Hepatocyte (in vitro differentiated cells): Measurements from ENCODE around the gene NDUFAF4. TPM values are rescaled to one million over a fixed set of nuclear protein-coding genes. Genes with fewer than 3 reads are reported as not detected.

Experiments
- DNase-seq: peaks from one replicate; pipeline ENCODE4 v3.0.0-alpha.2; 2016; ENCODE audit warnings: low spot score
- H2AFZ ChIP-seq: fragments of 200-600 bp; sonication (generic); 2 replicates; pipeline ENCODE4 v1.6.0; 2016; ENCODE audit warnings: antibody characterized with exemption, mild to moderate bottlenecking
- H3K27ac ChIP-seq: fragments of 200-600 bp; sonication (generic); 2 replicates; pipeline ENCODE4 v1.5.1; 2016; ENCODE audit warnings: mild to moderate bottlenecking
- H3K27me3 ChIP-seq: fragments of 200-600 bp; sonication (generic); 2 replicates; pipeline ENCODE4 v1.6.1; 2016
- H3K36me3 ChIP-seq: fragments of 200-600 bp; sonication (generic); replicated peaks from 2 replicates; pipeline ENCODE4 v1.5.1; 2016; ENCODE audit warnings: low read depth; ENCODE audit not compliant: insufficient read depth
- H3K4me1 ChIP-seq: fragments of 200-600 bp; sonication (generic); 2 replicates; pipeline ENCODE4 v1.5.1; 2016; ENCODE audit warnings: mild to moderate bottlenecking, moderate library complexity; ENCODE audit not compliant: insufficient read depth
- H3K4me2 ChIP-seq: fragments of 200-600 bp; sonication (generic); 2 replicates; pipeline ENCODE4 v1.6.0; 2016
- H3K4me3 ChIP-seq: fragments of 200-600 bp; sonication (generic); 2 replicates; pipeline ENCODE4 v1.5.1; 2016; ENCODE audit warnings: mild to moderate bottlenecking
- H3K79me2 ChIP-seq: fragments of 200-600 bp; sonication (generic); 2 replicates; pipeline ENCODE4 v1.6.0; 2017; ENCODE audit warnings: mild to moderate bottlenecking
- H3K9me2 ChIP-seq: fragments of 200-600 bp; sonication (generic); replicated peaks from 2 replicates; pipeline ENCODE4 v1.6.0; 2017; ENCODE audit warnings: mild to moderate bottlenecking; ENCODE audit not compliant: insufficient read depth
- H3K9me3 ChIP-seq: fragments of 200-600 bp; sonication (generic); 2 replicates; pipeline ENCODE4 v1.5.1; 2016; ENCODE audit warnings: low read depth, mild to moderate bottlenecking
- H4K20me1 ChIP-seq: fragments of 200-600 bp; sonication (generic); 2 replicates; pipeline ENCODE4 v1.6.0; 2016; ENCODE audit warnings: mild to moderate bottlenecking; ENCODE audit not compliant: insufficient read depth, poor library complexity, severe bottlenecking
- CTCF ChIP-seq: fragments of 200-600 bp; sonication (generic); IDR thresholded peaks from 2 replicates; pipeline ENCODE4 v1.5.1; 2016; ENCODE audit warnings: antibody characterized with exemption, mild to moderate bottlenecking; ENCODE audit not compliant: poor library complexity
- EZH2 ChIP-seq: fragments of 200-600 bp; sonication (generic); IDR thresholded peaks from 2 replicates; pipeline ENCODE4 v1.6.1; 2016; ENCODE audit warnings: antibody characterized with exemption, mild to moderate bottlenecking, borderline replicate concordance
- EZH2phosphoT487 ChIP-seq: fragments of 200-600 bp; sonication (generic); IDR thresholded peaks from one replicate; pipeline ENCODE4 v1.6.1; 2018; ENCODE audit warnings: antibody characterized with exemption, mild to moderate bottlenecking, low read depth, moderate library complexity; ENCODE audit not compliant: unreplicated experiment, severe bottlenecking
- WGBS: methylation state at CpG from one replicate; pipeline ENCODE4 v1.1.6; 2016; ENCODE audit warnings: low lambda C conversion rate; ENCODE audit errors: missing lambda C conversion rate; 5-methylcytosine and 5-hydroxymethylcytosine counted together
- polyA plus RNA-seq: library from polyadenylated mRNA; unstranded; fragments of >200 nt; fragmentation: Nextera tagmentation; extraction: Ambion mirVana; gene quantifications from 2 replicates; pipeline ENCODE4 v1.2.1, GENCODE V29; 2016
- total RNA-seq: library from RNA; depleted of rRNA; stranded (reverse); fragments of >200 nt; gene quantifications from 2 replicates; pipeline ENCODE4 v1.2.3, GENCODE V29; 2014

The NDUFAF4 gene
- total and polyA plus RNA-seq, 2 experiments from 2014 or later = 39.1 to 62.4 TPM

DNA sequence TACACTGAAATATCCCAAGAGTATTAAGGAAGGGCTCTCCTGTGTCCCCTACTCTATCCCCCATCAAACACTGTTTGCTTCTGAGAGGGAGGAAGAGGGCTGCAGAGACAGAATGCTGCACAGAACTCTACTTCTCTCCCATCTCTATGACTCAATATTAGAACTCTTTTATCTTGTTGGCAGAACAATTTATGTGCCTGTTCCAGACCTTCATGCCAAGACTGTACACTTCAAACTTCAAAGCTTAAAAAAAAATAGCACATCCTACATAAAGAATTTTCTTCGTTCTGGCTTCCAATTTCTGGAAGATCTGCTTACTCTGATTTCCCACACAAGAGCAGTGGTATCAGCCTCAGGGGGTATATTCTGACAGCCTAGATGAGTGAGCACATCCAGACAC, 40.8 kb downstream of the NDUFAF4 start:
- Histone ChIP-seq H3K4me2 (no peak overlapping the region), H3K9me3 (no peaks in the 10 kb centered on the region), H2AFZ (no peak overlapping the region), H3K36me3 (no peaks in the 10 kb centered on the region), H3K79me2 (no peaks in the 10 kb centered on the region), H4K20me1 (no peaks in the 10 kb centered on the region), H3K4me1 (peaks cover 5% of the 10 kb centered on the region), H3K9me2 (no peaks in the 10 kb centered on the region), H3K4me3 (no peak overlapping the region), H3K27me3 (no peaks in the 10 kb centered on the region), H3K27ac (no peak overlapping the region)
- DNase-seq = no peak
- TF ChIP-seq EZH2phosphoT487 (no peak), EZH2 (no peak), CTCF (no peak)
- WGBS = 57% methylated on average over 1 of the region's 1 CpG

- no peaks in the 10 kb centered on the region for H3K4me1 ChIP-seq
- H3K27me3 ChIP-seq = no peaks in the 10 kb centered on the region
- no peaks in the 10 kb centered on the region for H3K9me2 ChIP-seq
- H4K20me1 ChIP-seq = no peaks in the 10 kb centered on the region
- no peak overlapping the region for H3K27ac ChIP-seq
- no peak overlapping the region for H2AFZ ChIP-seq
- H3K4me3 ChIP-seq = no peak overlapping the region
- no peaks in the 10 kb centered on the region for H3K79me2 ChIP-seq
- H3K4me2 ChIP-seq = no peak overlapping the region
- no peaks in the 10 kb centered on the region for H3K36me3 ChIP-seq
- no peak for DNase-seq
- H3K9me3 ChIP-seq = no peaks in the 10 kb centered on the region
- no peak for TF ChIP-seq EZH2phosphoT487
- no peak for TF ChIP-seq CTCF
- TF ChIP-seq EZH2 = no peak
- 86% methylated on average over 2 of the region's 2 CpGs for WGBS
Measured at GRCh38 chr6:96853083-96853482, 44.6 kb downstream of the NDUFAF4 start.

DNA sequence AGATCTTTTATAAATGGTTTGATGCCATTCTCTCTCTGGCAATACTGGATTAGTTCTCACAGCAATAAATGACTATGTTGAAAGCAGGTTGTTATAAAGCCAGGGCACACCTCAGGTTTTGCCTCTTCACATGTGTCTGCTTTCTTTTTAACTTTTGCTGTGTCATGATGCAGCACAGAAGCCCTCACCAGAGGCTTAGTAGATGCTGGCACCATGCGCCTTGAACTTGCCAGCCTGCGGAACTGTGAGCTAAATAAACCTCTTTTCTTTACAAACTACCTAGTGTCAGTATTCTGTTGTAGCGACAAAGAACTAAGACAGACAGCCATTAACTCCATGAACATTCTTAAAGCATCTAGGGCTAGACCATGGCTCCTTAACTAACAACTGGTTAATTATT, 45.1 kb downstream of the NDUFAF4 start:
- no peak for DNase-seq
- H2AFZ ChIP-seq = no peak overlapping the region
- H3K27ac ChIP-seq = no peak overlapping the region
- no peaks in the 10 kb centered on the region for H3K4me1 ChIP-seq
- H3K27me3 ChIP-seq = no peaks in the 10 kb centered on the region
- H4K20me1 ChIP-seq = no peaks in the 10 kb centered on the region
- no peak overlapping the region for H3K4me2 ChIP-seq
- TF ChIP-seq CTCF (no peak), EZH2phosphoT487 (no peak), EZH2 (no peak)
- WGBS = 94% methylated on average over 3 of the region's 3 CpGs
- H3K9me2 ChIP-seq = no peaks in the 10 kb centered on the region
- no peak overlapping the region for H3K4me3 ChIP-seq
- H3K79me2 ChIP-seq = no peaks in the 10 kb centered on the region
- H3K9me3 ChIP-seq = no peaks in the 10 kb centered on the region
- no peaks in the 10 kb centered on the region for H3K36me3 ChIP-seq

GRCh38 chr6:96851858-96852257, 45.8 kb downstream of the NDUFAF4 start:
- H4K20me1 ChIP-seq = no peaks in the 10 kb centered on the region
- H2AFZ ChIP-seq = no peak overlapping the region
- no peaks in the 10 kb centered on the region for H3K36me3 ChIP-seq
- no peaks in the 10 kb centered on the region for H3K9me2 ChIP-seq
- H3K27me3 ChIP-seq = no peaks in the 10 kb centered on the region
- DNase-seq = no peak
- H3K9me3 ChIP-seq = no peaks in the 10 kb centered on the region
- H3K79me2 ChIP-seq = no peaks in the 10 kb centered on the region
- TF ChIP-seq EZH2 (no peak), EZH2phosphoT487 (no peak), CTCF (no peak)
- WGBS = 84% methylated on average over 8 of the region's 8 CpGs
- no peak overlapping the region for H3K4me2 ChIP-seq
- H3K27ac ChIP-seq = no peak overlapping the region
- H3K4me3 ChIP-seq = no peak overlapping the region
- no peaks in the 10 kb centered on the region for H3K4me1 ChIP-seq
